Measurements from ENCODE around the gene MAP1LC3A. TPM values are rescaled to one million over a fixed set of nuclear protein-coding genes. Genes with fewer than 3 reads are reported as not detected.

Gene MAP1LC3A
- total and polyA plus RNA-seq, 4 donors, result 30.1 to 67.6 (median 37.8) TPM

DNA sequence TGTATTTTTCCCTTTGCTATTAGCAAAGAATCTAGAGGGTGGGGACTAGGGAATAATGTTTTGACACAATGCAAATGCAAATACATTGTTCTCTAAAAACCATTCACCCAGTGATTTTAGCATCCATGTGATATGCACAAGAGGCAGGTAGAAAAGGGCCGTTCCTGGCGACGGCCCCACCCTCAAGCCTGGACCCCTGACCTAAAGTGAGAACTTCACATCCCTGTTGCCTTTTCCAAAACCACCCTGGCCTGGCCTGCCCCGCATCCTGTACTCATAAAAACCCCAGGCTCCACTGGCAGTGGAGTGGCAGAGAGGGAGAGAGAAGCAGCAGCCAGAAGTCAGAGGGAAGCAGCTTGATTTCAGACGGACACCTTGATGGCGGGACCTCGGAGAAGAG lies 48.5 kb downstream of the MAP1LC3A start:
- ATAC-seq (ENCODE audit: insufficient read depth, low FRiP score) (no peak), DNase-seq (no peak)
- Histone ChIP-seq H3K4me3 (no peak overlapping the region), H3K4me1 (ENCODE audit: control insufficient read depth in 5 of 5, insufficient read depth in 5 of 5, low read length in 5 of 5) (peaks cover 0 to 3% (median 0%) of the 10 kb centered on the region in 5 donors), H3K27me3 (ENCODE audit: control insufficient read depth in 3 of 3, insufficient read depth in 3 of 3, low read length in 2 of 3) (no peaks in the 10 kb centered on the region), H3K9me3 (ENCODE audit: control insufficient read depth in 4 of 4, insufficient read depth in 3 of 4, low read length in 3 of 4) (peaks cover 0 to under 1% (median 0%) of the 10 kb centered on the region in 4 donors), H3K36me3 (ENCODE audit: control insufficient read depth in 4 of 4, insufficient read depth in 4 of 4, low read length in 4 of 4) (peaks cover 0 to 8% (median 0%) of the 10 kb centered on the region in 4 donors), H3K27ac (ENCODE audit: low read depth in 1 of 2, low read length in 1 of 2) (no peak overlapping the region), H3K9ac (ENCODE audit: insufficient read depth in 1 of 2, low read length in 2 of 2) (no peak overlapping the region)
- 95% methylated on average over 7 of the region's 7 CpGs for WGBS, 2 donors
- TF ChIP-seq, protein P1, sequence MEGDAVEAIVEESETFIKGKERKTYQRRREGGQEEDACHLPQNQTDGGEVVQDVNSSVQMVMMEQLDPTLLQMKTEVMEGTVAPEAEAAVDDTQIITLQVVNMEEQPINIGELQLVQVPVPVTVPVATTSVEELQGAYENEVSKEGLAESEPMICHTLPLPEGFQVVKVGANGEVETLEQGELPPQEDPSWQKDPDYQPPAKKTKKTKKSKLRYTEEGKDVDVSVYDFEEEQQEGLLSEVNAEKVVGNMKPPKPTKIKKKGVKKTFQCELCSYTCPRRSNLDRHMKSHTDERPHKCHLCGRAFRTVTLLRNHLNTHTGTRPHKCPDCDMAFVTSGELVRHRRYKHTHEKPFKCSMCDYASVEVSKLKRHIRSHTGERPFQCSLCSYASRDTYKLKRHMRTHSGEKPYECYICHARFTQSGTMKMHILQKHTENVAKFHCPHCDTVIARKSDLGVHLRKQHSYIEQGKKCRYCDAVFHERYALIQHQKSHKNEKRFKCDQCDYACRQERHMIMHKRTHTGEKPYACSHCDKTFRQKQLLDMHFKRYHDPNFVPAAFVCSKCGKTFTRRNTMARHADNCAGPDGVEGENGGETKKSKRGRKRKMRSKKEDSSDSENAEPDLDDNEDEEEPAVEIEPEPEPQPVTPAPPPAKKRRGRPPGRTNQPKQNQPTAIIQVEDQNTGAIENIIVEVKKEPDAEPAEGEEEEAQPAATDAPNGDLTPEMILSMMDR (IDR thresholded peaks at IDR 0.05; ENCODE audit: control extremely low read depth, extremely low read depth), result no peak

Small RNAs within 50 kb of the gene (small RNA-seq; reads per million reads assigned to genes)
- not detected for gene RF00019 (ENCODE audit: low replicate concordance)

Other genes with a start within 250 kb of the MAP1LC3A start
- 10 to 100 TPM; 45.4 to 68.1 TPM for gene ITCH, start 195.4 kb upstream of the MAP1LC3A start, total RNA-seq
- 10 to 100 TPM in 1 of 2 donors, 1 to 10 TPM in 1; 9.3 to 15.4 TPM for gene ITCH, start 195.4 kb upstream of the MAP1LC3A start, polyA plus RNA-seq
- gene DYNLRB1, start 42.3 kb upstream of the MAP1LC3A start, total RNA-seq, result 100 to 1,000 TPM in 1 of 2 donors, 10 to 100 TPM in 1; 77.3 to 135 TPM
- gene DYNLRB1, start 42.3 kb upstream of the MAP1LC3A start, polyA plus RNA-seq, result 100 to 1,000 TPM; 177 to 433 TPM
- gene PIGU, start 118.4 kb downstream of the MAP1LC3A start, total RNA-seq, result 10 to 100 TPM; 15.7 to 20.2 TPM
- gene PIGU, start 118.4 kb downstream of the MAP1LC3A start, polyA plus RNA-seq, result 10 to 100 TPM; 19.9 to 21.2 TPM
- gene TP53INP2, start 145.6 kb downstream of the MAP1LC3A start, total RNA-seq, result 10 to 100 TPM in 1 of 2 donors, 1 to 10 TPM in 1; 7.8 to 19.5 TPM
- gene TP53INP2, start 145.6 kb downstream of the MAP1LC3A start, polyA plus RNA-seq, result 10 to 100 TPM in 1 of 2 donors, 1 to 10 TPM in 1; 5.8 to 15.0 TPM